DND-41 (cell line): Measurements from ENCODE around the gene TNPO3.

Experiments
- CTCF ChIP-seq: IDR thresholded peaks from 2 replicates; pipeline ENCODE4 v1.5.1; 2012; ENCODE audit warnings: borderline replicate concordance, low read length, moderate library complexity, mild to moderate bottlenecking; ENCODE audit not compliant: poor library complexity, severe bottlenecking; ENCODE audit errors: extremely low read depth
- EZH2 ChIP-seq: IDR thresholded peaks from 3 replicates; pipeline ENCODE4 v1.6.1; 2012; ENCODE audit warnings: borderline replicate concordance, low read depth, mild to moderate bottlenecking, moderate library complexity, low read length, inconsistent platforms; ENCODE audit not compliant: severe bottlenecking

GRCh38 chr7:129008645-129009414 lies 46.1 kb downstream of the TNPO3 start:
- TF ChIP-seq CTCF (no peak), EZH2 (no peak)
